ENCODE results near the gene ATP2A3.

Gene ATP2A3

DNA sequence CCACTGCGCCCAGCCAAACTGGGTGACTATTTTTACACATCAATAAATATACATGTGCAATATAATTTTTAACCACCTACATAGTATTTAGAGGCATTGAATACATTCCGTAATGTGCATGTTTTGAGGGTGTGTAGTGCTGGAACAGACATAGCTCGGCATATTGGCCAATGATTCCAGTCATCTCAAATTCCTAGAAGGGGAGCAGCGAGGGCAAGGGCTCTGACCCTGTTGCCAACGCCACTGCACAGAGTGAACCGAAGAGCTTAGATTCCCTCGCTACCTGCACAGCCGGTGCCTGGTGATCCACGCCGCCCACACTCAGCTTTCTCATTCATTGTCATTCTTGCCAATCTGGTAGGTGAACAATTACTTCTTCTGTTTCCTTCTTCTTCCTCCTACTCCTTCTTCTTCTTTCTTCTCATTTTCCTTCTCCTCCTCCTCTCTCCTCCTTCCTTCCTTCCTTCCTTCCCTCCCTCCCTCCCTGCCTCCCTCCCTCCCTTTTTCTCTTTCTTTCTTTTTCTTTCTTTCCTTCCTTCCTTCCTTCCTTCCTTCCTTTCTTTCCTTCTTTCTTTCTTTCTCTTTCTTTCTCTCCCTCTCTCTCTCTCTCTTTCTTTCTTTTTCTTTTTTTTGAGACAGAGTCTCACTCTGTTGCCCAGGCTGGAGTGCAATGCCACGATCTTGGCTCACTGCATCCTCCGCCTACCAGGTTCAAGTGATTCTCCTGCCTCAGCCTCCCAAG is 26.3 kb upstream of the ATP2A3 start:
- H3K4me3 ChIP-seq (replicated peaks in 1 of 2; ENCODE audit: low read depth in 2 of 2, low read length in 2 of 2) = no peak overlapping the region
- no peak for DNase-seq (ENCODE audit: low read depth in 2 of 2)
- TF ChIP-seq, protein P1, sequence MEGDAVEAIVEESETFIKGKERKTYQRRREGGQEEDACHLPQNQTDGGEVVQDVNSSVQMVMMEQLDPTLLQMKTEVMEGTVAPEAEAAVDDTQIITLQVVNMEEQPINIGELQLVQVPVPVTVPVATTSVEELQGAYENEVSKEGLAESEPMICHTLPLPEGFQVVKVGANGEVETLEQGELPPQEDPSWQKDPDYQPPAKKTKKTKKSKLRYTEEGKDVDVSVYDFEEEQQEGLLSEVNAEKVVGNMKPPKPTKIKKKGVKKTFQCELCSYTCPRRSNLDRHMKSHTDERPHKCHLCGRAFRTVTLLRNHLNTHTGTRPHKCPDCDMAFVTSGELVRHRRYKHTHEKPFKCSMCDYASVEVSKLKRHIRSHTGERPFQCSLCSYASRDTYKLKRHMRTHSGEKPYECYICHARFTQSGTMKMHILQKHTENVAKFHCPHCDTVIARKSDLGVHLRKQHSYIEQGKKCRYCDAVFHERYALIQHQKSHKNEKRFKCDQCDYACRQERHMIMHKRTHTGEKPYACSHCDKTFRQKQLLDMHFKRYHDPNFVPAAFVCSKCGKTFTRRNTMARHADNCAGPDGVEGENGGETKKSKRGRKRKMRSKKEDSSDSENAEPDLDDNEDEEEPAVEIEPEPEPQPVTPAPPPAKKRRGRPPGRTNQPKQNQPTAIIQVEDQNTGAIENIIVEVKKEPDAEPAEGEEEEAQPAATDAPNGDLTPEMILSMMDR (IDR thresholded peaks at IDR 0.05; ENCODE audit: low read depth, low read length) = no peak

DNA sequence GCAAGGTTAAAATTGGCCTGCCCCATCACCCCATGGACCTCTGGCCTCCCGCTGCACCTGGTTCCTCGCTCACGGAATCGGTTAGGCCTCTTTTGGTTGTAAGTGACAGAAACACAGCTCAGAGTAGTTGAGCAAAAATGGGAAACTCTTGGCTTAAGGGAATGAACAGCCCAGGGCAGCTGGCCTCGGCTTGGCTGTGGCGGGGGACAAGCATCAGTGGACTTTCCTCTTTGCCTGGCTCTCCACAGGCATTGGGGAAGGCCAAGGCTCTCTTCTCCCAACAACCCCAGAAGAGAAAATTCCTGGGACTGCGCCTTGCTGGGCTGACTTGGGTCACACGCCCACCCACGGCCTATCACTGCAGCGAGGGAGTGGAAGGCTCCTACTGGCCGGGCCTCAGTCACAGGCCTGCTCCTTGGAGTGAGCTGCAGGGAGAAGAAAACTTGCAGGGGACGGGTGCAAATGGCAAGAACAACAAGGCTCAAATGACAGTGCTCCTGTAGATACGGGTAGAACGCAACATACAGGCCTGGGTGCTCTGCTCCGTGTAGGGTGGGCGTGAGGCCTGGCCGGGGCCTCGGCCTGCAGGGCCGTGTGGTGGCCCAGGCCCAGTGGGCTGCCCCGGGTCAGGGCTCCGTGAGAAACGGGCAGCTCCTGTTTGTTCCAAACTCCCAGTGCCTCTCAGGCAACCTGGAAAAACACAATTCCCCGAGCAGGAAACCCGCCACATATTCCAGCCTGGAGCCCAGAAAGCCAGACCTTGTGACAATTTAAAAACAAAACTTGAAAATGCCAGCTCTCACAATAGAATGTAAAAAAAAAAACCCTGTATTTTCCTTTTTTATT is 25.0 kb upstream of the ATP2A3 start:
- DNase-seq (ENCODE audit: low read depth in 2 of 2) = no peak
- no peak overlapping the region for H3K4me3 ChIP-seq (replicated peaks in 1 of 2; ENCODE audit: low read depth in 2 of 2, low read length in 2 of 2)
- TF ChIP-seq, protein P1 (IDR thresholded peaks at IDR 0.05; ENCODE audit: low read depth, low read length) = no peak

DNA sequence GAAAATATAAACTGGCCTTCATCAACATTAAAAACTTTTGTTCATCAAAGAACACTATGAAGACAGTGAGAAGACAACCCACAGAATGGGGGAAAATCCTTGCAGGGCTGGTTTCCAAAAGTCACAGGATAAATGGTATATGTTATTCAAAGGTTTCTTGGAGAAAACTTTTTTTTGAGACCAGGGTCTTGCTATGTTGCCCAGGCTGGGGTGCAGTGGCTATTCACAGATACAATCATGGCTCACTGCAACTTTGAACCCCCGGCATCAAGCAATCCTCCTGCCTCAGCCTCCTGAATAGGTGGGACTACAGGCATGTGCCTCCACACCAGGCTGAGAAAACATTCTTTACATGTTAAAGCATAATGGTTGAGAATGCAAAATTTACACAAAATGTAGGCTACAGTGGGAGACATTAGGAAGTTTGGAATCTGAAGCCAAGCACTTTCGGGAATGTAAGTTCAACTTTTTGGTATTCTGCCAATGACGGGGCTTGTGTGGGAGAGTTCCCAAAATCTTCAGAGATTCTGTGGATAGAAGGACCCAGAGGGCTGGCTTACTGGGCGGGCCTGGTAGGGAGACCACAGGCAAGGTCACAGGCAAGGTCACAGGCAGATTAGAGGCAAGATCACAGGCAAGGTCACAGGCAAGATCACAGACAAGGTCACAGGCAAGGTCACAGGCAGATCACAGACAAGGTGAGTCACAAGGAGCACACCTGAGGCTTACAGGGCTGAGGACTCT is 24.2 kb upstream of the ATP2A3 start:
- H3K4me3 ChIP-seq (replicated peaks in 1 of 2; ENCODE audit: low read depth in 2 of 2, low read length in 2 of 2) = no peak overlapping the region
- TF ChIP-seq, protein P1 (IDR thresholded peaks at IDR 0.05; ENCODE audit: low read depth, low read length) = no peak
- peak in 1 of 2 donors; percentile 81 for DNase-seq (ENCODE audit: low read depth in 2 of 2)

DNA sequence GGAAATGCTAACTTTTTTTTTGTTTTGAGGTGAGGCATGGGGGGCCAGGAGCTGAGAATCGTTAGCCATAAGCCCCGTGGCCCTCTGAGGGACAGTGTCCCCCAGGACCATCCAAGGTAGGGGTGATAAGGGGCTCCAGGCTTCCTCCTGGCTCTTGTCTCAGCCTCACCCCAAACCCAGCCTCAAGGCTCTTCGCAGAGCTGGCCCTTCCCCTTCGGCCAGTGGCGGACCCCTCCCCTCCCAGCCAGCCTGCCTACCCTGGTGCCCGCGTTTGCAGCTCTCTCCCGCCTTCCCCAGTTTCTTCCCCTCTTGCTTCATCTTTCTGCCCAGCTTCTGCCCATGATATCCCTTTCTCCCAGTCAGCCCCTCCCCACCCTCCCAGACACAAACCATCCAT is 22.7 kb upstream of the ATP2A3 start:
- no peak for DNase-seq (ENCODE audit: low read depth in 2 of 2)
- TF ChIP-seq, protein P1 (IDR thresholded peaks at IDR 0.05; ENCODE audit: low read depth, low read length) = no peak
- no peak overlapping the region for H3K4me3 ChIP-seq (replicated peaks in 1 of 2; ENCODE audit: low read depth in 2 of 2, low read length in 2 of 2)

DNA sequence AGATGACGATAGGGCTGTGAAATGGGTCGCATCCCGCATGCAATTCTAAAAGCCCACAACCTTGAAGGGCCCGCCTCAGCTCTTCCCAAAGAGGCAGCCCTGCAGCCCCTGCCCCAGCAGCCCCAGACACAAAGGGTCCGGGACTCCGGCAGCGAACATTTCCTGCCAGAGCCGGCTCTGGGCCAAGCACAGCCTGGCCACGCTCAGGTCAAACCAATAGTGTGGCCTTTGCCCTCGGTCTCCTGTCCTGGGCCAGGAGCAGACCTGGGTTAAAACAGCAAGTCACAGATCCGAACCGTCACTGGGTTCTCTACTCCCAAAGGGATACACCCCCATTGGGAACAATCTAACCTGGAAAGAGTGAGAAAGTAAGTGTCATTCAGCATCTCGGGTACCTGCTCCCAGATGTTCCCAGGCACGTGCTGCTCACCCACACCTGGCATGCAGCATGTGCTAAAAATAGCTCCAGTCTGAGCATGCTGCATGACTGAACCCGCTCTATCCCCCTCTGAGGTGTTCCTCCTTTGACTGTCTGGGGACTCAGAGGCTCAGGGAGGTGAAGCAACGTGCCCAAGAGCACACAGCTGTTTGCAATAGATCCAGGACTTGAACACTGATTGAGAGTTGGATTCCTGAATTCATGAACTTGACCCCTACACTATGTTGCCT is 22.2 kb upstream of the ATP2A3 start:
- no peak overlapping the region for H3K4me3 ChIP-seq (replicated peaks in 1 of 2; ENCODE audit: low read depth in 2 of 2, low read length in 2 of 2)
- DNase-seq (ENCODE audit: low read depth in 2 of 2) = no peak
- TF ChIP-seq, protein P1 (IDR thresholded peaks at IDR 0.05; ENCODE audit: low read depth, low read length) = no peak

DNA sequence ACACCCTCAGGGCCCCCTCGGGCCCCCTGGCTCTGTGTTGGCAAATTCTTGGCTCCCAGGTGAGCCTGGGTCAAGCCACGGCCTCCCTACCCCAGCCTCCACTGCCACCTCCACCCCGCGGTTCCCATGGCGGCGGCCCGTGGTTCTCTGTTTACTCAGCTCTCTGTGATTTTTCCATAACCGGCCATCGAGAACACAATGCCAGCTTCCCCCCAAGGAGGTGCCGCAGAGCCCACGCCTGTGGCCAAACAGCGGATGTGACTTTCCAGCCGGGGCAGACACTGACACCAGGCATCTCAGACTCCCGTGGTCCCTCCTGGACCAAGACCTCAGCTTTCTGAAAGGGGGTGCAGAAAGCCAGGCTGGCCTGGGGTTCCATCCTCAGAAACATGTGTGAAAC is 21.6 kb upstream of the ATP2A3 start:
- no peak overlapping the region for H3K4me3 ChIP-seq (replicated peaks in 1 of 2; ENCODE audit: low read depth in 2 of 2, low read length in 2 of 2)
- DNase-seq (ENCODE audit: low read depth in 2 of 2) = no peak
- TF ChIP-seq, protein P1 (IDR thresholded peaks at IDR 0.05; ENCODE audit: low read depth, low read length) = no peak
